DMS114 treated with DMSO at 0.1 percent for 48 hours (cell line): Measurements from ENCODE around the gene TUBA4B.
"Not testable (repeated sequence)": the region's sequence is repeated elsewhere in the genome, so short reads cannot be mapped to it uniquely, and the experiment has no call there.

Experiments
- DNase-seq: peaks from one replicate; lab custom pipeline; 2025; ENCODE audit not compliant: unreplicated experiment; lab: John Stamatoyannopoulos, UW

Gene TUBA4B

GRCh38 chr2:219312683-219313263, 59.7 kb downstream of the TUBA4B start:
- not testable (repeated sequence) for DNase-seq

- DNase-seq, result no peak
These were observed 61.9 kb downstream of the TUBA4B start for GRCh38 chr2:219314804-219315468.
